Islet precursor cell (in vitro differentiated cells): ENCODE results near the gene RIOK2.

Experiments used
- DNase-seq: peaks from one replicate; pipeline ENCODE4 v3.0.0-alpha.2; 2018

Gene RIOK2

DNA sequence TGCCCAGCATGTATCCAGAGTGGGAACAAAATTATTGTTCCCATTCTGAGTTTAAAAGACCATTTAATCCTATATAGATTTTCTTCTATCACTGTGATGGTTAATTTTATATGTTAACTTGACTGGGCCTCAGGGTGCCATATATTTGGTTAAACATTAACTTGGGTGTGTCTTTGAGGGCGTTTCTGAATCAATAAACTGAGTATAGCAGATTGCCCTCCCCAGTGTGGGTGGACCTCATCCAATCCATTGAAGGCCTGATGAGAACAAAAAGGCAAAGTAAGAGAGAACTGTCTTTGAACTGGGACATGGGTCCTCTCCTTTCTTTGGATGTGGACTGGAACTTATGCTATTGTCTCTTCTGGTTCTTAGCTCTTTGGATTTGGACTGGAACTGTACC lies 17.3 kb downstream of the RIOK2 start:
- no peak for DNase-seq

- no peak for DNase-seq
Observed at GRCh38 chr5:97164846-97165245, 18.2 kb downstream of the RIOK2 start.

DNA sequence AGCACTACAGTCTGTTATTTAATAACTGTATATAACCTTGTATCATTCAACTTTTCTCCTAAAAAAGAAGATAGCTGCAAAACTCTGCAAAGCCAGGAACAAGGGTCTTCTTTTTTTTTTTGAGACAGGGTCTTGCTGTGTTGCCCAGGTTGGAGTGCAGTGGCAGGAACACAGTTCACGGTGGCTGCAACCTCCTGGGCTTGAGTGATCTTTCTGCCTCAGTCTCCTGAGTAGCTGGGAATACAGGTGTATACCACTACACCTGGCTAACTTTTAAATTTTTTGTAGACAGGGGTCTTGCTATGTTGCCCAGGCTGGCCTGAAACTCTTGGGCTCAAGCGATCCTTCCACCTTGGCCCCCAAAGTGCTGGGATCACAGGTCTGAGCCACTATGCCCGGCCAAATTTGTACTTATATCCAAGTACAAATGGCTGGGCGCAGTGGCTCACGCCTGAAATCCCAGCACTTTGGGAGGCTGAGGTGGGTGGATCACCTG lies 19.2 kb downstream of the RIOK2 start:
- no peak for DNase-seq

DNA sequence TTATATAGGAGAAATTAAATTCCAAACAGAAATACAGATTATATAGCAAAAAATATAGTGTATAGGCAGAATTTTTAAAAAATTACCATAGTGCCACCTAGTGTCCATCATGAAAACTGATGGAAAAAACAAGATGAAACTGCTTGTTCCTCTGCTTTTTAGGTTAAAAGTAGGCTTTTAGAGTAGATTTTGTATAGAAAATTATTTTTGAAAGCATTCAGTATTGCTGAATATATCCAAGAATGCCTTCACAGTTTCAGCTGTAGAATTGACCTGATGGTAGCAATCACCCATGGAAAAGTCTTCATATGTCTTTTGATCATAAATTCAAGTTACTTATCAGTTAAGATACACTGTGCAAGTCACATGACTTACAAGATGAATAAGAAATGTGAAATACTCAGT lies 19.7 kb downstream of the RIOK2 start:
- no peak for DNase-seq

- DNase-seq: peak; percentile 78
Observed at GRCh38 chr5:97162045-97162444, 21.0 kb downstream of the RIOK2 start.

- no peak for DNase-seq
Observed at GRCh38 chr5:97157689-97158088, 25.4 kb downstream of the RIOK2 start.

DNA sequence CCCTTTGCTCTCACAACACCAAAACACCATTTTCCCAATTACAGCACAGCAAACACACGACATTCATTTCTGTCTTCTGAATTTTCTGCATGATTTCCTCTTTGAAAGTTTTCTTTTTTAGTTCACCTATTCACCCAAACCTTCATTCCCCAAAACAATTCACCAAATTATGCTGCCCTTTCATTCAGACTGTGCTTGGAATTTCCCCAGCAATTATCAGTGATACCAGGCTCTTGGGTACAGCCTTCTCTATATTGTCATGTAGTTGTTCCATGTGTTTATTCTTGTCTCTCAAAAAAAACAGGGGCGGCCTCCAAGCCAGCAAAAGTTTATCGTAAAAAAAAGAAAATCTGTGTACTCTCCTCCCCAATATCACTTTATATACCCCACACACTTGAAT lies 31.7 kb downstream of the RIOK2 start:
- DNase-seq: no peak

- no peak for DNase-seq
Observed at GRCh38 chr5:97150401-97150800, 32.6 kb downstream of the RIOK2 start.

DNA sequence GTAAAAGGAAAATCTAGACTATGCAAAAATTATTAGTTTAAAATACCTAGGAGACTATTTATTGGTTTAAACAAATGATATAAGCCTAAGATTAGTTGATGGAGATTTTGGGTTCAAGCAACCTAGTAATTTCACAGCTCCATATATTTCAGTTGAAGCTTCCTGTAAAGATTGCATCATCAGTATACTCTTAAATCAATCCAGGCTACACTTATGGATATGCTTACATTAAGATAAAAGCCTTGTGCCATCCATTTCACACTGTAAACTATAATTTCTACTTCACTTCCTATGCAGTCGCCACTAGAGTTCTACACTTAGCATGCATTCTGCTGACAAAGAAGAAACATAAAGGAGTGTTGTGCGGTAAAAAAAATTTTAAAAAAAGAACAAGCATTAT lies 33.3 kb downstream of the RIOK2 start:
- no peak for DNase-seq

- DNase-seq: no peak
Observed at GRCh38 chr5:97148288-97148687, 34.8 kb downstream of the RIOK2 start.

- DNase-seq: no peak
Observed at GRCh38 chr5:97143704-97144103, 39.3 kb downstream of the RIOK2 start.

- peak; percentile 92 for DNase-seq
Observed at GRCh38 chr5:97142521-97143254, 40.4 kb downstream of the RIOK2 start, which contains the start of gene LIX1. Gene LIX1, minus strand, starts transcription at chr5:97142611. Its CDS starts 35 bp downstream, at chr5:97142576.

GRCh38 chr5:97141539-97141938 lies 41.5 kb downstream of the RIOK2 start:
- no peak for DNase-seq

DNA sequence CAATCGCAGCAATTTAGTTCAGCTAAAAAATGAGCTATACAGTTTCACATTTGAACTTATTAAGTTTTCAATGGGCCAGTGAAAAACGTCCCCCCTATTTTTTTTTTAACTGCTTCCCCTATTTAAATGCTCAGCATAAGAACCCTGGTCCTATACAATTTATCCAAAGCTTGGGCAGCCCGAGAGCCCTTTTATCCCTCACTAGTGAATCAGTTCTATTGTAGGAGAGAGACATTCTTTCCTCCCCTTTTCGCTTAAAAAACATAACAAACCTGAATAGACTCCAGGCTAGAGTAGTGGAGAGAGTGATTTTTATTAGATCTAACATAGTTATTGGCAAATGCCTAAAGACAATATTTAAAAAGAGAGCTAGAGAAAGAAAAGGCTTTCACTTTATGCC lies 42.0 kb downstream of the RIOK2 start:
- no peak for DNase-seq

- peak; percentile 68 for DNase-seq
Observed at GRCh38 chr5:97140250-97140649, 42.8 kb downstream of the RIOK2 start.

GRCh38 chr5:97136475-97136874 lies 46.6 kb downstream of the RIOK2 start:
- no peak for DNase-seq

- DNase-seq: no peak
Observed at GRCh38 chr5:97135868-97136267, 47.2 kb downstream of the RIOK2 start.

DNA sequence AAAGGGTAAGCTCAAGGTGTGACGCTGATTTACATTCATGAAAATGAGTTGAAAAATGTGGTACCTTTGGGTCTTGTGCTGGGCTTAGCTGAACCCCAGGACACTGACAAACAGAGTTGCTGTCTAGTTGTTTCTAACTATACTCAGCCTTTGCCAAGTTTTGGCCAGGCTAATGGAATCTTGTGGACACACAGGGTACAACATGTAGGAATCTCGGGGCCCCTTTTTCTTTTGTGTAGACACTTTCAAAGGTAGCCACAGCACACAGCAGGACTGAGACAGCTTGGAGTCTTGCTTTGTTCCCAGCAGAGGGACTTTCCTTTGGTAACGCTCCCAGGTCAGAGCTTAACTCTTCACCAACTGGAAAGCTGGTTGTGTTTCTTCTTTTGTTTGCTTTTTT lies 48.4 kb downstream of the RIOK2 start:
- DNase-seq: no peak

DNA sequence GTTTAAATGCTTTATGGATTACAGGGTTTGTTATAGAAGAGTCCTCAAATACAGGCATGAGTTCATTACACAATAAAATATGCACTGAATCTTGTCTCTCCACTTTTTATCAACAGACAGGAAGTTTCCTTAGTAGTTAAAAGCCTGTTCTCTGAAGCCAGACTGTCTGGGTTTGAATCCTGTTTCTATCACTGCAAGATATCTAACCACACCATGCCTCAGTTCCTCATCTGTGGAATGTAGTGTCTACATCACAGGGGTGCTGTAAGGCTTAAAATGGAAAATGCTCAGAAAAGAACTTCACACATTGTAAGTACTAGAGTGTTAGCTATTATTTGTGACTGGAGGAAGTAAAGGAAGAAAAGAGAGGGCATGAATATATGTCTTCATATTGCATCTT lies 49.9 kb downstream of the RIOK2 start:
- DNase-seq: no peak

- no peak for DNase-seq
Observed at GRCh38 chr5:97131921-97132320, 51.1 kb downstream of the RIOK2 start.

DNA sequence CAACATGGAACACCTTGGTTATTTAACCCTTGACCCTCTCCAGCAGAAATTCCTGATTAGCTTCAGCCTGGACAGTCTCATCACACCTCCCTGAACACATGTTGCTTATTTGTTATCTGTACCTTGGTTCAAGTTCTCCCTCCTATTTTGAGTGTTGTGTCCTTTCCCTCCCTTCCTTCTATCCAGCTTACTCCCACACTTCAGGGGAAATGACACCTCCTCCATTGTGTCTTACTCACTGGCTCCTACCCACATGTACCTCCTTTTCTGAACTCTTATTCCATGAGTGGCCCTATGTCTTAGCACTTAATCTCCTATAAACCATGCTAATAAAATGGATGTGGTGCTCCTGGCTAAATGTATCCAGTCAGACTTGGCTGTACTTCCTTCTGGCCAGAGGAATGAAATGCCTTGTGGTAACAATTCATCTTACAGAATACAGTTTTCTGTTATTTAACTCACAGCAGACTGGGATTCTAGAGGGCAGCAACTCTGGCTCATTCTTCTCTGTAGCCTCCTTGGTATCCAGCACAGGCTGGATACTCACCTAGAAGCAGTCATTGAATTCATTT lies 51.8 kb downstream of the RIOK2 start:
- no peak for DNase-seq

GRCh38 chr5:97127727-97128126 lies 55.3 kb downstream of the RIOK2 start:
- no peak for DNase-seq

DNA sequence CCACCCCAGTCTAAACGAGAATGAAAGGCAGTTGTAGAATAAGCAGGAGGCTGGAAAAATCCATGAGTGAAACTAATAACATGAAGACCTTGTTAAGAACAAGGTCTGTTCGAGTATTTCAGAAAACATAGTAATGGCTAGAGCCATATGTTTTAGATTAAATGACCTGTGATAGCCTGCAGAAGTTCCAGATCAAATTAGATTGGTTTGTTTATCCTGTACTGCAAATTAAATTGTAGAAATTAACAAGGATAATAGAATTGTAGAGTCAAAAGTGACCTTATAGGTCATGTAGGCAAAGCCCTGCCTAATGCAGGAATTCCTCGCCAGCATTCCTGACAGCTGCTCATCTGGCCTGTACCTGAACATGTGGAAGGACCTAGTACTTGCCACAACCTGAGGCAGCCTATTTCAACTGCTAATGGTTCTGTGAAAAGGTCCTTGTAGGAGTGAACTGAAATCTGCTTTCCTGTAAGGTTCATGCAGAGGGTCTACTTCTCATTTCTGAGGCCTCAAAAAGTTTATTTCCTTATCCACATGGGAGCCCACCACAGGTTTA lies 57.8 kb downstream of the RIOK2 start:
- peak; percentile 66 for DNase-seq

DNA sequence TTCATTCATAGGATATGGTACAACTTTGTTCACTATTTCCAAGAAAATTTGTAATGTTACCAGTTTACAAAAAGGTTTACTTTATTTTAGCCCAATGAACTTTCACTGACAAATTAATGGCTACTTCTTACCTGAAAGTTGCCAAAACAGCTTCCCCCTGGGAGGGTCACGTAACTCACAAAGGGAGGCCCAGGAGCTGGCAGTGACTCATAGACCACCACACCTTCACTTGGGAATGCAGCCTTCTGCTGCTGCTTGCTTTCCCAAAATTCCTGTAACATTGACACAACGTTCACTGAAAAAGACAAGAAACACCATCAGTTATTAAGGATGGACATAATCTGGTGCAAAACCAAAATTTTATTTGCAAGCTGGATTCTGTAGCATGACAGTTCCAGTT lies 58.7 kb downstream of the RIOK2 start:
- peak; percentile 80 for DNase-seq
